GM21529 (cell line): ENCODE measurements around the gene NFS1.
"Not testable (repeated sequence)": the region's sequence is repeated elsewhere in the genome, so short reads cannot be mapped to it uniquely, and the experiment has no call there.

Source experiments
- ATAC-seq: cut with Tn5 transposase; IDR thresholded peaks from one replicate; pipeline ENCODE4 v1.9.1; 2021; ENCODE audit not compliant: unreplicated experiment

NFS1 gene

DNA sequence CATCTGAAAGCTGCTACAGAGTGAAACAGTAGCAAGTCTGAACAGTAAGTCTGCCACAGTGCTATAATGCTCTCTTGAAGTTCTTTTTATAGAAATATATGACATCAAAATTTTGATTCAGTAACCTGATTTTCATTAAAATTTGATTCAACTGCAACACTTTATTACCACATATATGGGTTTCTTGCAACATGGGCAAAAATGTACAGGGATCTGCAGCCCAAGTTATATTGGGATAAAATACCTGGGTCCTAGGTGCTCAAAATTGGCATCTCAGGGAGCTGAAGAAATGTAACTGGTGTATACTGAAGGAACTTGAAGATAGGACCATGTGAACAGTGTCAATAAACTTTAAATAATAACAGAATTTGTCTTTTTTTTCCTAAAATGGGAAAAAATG lies 10.9 kb upstream of the NFS1 start:
- ATAC-seq: no peak

DNA sequence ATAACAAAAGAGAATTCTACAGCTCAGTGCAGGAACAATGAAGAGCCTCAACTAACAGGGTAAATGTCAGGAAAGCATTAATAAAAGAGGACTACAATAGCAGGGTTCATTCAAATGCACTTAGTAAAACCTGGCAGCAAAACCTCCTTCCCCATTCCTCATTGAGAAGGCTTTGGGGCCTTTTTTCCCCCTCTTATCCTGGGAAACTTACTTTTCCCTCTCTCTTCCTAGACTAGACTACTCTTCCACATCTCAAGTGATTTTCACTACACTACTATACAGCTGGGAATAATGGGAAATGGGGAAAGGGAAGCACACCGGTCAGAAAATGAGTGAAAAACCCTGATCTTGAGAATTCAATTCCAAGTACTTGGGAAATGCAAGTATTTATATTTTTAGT lies 10.1 kb upstream of the NFS1 start:
- ATAC-seq: no peak

DNA sequence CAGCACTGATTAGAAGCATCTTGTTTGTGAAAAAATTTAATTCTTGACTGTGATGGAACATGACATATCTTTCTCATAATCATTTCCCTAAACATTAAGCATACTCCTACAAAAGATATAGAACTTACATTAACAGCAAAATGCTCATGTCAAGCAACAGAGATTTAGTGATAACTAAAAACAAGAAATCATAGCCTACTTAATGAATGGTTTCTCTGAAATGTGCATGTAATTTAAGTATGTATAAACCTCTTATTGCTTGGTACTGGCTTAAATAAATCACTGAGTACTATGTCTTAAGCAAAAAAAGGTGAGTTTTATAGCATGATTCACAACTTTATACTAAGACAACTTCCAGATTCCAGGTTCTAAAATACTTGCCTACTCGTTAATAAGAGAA lies 9.3 kb upstream of the NFS1 start:
- no peak for ATAC-seq

DNA sequence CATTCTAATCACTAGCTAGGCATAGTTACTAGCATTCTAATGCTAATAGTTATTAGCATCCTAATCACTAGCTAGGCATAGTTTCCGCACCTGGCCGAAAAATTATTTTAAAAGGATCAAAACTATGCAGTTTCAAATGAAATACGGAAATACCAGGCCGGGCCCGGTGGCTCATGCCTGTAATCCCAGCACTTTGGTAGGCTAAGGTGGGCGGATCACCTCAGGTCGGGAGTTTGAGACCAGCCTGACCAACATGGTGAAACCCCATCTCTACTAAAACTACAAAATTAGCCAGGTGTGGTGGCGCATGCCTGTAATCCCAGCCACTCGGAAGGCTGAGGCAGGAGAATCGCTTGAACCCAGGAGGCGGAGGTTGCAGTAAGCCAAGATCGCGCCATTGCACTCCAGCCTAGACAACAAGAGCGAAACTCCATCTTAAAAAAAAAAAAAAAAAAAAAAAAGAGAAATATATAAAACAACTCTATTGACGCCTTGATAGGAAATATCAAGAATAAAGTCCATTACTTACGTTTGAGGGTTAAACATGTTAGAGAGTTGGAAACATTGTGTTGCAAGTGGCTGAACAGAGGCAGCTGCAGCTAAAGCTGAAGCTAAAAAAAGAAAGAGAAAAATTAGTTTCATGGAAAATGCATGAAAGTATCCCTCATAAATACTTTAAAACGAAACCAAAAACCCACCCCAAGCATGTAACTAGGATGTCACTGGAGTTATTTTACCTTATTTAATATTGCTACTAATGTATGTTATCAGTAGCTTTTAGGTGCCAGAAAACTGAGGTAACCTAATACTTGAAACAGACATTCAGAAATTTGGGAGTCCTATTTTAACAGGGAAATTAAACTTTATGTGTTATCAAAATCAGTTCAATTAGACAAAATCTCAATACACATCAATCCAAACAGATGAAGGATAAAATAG lies 7.7 kb upstream of the NFS1 start:
- not testable (repeated sequence) for ATAC-seq

DNA sequence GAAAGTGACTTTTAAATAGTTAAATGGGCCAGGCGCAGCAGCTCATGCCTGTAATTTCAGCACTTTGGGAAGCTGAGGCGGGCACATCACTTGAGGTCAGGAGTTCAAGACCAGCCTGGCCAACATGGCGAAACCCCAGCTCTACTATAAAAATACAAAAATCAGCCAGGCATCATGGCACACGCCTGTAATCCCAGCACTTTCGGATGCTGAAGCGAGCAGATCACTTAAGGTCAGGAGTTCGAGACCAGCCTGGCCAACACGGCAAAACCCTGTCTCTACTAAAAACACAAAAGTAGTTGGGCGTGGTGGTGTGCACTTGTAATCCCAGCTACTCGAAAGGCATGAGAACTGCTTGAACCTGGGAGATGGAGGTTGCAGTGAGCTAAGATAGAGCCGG lies 6.7 kb upstream of the NFS1 start:
- not testable (repeated sequence) for ATAC-seq

DNA sequence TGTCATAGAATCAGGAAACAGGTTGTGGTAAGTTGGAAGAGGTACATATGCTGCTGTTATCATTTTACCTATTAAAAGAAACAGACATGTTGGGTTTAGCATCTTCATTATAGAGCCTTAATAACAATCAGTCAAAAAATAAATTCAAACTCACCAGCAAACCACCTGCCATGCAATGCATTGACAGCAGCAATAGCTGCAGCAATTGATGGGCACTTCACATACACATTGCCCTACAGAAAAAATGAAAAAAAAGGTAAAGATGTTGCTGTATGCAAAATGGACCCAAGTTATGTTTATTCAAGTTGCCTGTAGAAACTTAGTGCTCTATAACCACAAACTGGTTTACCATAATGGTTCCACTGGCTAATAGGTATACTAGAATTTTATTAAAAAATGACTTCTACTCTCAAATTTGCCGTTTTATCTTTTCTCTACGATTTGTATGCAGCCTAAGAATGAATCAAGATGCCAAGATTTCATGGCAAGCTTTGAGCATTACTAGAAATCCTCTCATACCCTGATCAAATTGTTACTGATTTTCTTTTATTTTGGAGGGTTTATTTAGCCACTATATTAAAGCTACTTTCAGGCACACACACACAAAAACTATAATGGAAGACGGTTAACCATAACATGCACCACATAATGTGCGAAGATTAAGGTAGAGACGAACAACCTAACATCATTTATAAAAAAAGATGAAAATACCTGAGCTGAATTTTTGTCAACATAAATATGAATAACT lies 5.5 kb upstream of the NFS1 start:
- ATAC-seq: no peak

DNA sequence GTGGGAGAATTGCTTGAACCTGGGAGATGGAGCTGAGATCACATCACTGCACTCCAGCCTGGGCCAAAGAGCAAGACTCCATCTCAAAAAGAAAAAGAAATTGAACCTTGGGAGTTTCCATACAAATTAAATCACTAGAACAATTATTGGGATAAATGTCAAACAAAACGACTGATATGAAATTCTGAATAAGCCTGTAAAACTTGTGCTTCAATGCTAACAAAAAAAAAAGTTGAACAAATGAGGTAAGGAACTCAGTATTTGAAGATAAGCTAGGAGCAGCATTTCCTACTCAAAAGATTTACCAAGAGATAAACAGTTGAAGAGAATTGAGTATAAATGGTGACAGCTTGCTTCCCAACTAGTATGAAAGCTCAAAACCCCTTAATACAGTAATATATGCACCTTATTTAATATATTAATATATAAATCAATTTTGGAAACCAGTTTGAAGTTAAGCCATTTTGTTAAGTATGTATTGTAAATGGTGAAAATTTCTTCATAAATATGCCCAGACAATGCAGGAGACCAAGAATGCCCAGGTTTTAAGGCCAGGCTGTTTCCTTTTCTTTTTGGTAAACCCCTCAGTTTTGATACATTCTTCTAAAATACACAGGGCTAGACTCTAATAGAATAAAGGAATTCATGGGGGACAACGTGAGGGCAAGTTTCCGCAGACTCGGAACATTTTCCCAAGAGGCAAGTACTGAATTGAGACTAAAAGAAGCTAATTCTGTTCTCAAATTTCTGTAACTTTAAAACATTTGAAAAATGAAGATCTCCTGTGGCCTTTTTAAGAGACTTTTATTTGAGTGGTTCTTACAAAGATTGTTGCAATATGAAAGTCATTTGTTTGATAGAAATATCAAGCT lies 3.9 kb upstream of the NFS1 start:
- ATAC-seq: no peak

DNA sequence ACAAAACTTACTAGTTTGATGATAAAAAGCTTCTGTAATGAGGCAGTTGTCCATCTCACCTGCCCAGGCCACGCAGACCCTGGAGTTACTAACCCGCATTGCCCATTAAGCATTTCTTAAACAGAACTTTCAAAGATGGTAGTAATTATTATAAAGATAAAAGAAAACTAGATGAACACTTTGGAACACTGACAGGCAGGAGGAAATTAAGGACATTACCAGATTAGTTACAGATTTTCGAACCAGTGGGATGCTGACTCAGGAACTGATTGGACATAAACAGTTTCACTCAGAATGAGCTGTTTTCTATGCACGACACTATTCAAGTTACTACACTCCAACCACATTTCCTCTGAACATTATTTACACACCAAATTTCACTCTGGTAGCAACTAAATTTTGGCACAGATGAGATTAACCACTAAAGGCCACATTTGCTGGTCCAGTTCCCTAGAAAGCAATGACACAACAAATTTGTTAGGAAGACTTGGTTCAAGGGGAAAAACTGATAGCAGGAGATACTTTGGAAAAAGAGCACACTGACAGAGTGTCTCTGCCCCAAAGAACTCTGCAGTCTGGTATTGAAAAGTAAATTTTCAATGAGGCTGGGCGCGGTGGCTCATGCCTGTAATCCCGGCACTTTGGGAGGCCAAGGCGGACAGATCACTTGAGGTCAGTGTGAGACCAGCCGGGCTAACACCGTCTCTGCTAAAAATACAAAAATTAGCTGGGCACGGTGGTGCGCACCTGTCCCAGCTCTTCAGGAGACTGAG lies 3.1 kb upstream of the NFS1 start:
- no peak for ATAC-seq

DNA sequence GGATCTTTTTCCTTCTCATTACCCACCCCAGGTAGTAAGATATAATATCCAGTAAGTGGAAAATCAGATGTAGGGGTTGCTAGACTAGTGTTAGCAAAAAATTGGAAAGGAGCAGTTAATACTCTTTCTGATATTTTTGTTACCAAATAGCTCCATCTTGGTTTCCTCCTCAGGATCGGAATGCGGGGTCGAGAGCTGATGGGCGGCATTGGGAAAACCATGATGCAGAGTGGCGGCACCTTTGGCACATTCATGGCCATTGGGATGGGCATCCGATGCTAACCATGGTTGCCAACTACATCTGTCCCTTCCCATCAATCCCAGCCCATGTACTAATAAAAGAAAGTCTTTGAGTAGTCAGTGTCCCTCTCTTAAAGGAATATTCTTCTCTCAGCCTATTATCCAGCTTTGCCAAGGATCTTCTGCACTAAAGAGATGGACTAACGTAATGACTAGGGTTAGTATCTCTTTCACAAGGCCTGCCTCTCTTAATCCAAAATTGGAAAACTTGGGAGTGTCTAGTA lies 1.5 kb upstream of the NFS1 start:
- ATAC-seq: no peak

DNA sequence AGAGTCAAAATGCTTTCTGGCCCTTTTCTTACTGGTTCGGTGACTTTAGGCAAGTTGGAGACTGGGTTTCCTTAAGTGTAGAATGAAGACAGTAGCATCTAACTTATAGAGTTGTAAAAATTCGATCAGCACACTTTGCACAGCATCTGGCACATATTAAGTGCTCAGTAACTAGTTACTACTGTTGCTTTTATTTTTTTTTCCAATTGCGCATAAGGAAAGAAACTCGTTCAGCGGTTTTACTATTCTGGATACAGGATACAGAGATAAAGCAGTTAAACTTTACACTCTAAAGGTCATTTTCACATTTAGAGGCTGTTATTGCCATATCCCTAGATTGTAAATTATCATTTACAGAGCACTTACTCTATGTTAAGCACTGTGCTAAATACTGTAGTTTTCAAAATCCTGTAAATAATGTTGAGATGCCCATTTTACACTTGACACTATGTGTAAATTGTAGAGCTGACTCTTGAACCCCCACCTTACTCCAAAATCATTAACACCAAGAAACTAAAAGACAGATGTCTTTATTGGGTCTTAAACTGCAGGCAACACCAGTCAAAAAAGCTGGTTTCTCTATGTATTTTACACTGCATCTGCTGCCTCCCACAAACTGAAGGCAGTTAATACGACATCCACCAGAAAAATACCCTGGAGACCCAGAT lies 939 bp upstream of the NFS1 start:
- ATAC-seq: no peak

DNA sequence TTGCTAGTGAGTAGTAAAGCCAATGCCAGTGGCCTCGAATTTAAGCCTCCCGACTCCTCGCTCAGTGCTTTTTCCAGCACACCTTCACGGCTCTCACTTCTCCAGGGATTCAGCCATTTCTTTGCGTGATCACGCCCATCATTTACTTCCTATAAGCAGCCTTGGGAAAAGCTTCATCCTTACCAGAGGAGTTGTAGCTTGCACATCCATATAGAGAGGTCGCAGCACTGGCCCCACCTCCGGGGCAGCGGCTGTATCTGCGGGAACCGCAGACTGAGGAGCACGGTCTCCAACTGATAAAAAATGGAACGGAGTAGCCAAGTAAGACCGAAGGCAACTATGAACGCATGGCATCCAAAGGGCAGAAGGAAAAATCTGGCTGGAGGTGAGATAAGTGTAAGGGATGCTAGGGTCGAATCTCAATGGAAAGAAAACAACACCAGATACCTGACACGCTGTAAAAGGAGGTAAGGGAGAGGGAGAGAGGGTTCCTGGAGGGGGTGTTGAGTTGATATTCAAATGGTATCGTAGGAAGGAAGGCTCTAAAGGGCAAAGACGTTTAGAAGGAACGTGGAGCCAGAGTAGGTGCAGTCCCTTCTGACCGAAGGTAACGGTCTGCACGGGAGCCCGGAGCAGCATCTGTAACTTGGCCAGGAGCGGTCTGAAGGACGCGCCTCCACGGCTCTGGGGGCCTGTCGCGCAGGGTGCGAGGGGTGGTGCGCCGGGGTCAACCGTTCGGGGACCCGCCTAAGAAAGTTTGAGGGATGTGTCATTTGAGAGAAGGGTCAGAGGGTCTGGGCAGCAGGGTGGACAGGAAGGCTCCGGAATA lies 640 bp downstream of the NFS1 start:
- peak; percentile 31 for ATAC-seq

DNA sequence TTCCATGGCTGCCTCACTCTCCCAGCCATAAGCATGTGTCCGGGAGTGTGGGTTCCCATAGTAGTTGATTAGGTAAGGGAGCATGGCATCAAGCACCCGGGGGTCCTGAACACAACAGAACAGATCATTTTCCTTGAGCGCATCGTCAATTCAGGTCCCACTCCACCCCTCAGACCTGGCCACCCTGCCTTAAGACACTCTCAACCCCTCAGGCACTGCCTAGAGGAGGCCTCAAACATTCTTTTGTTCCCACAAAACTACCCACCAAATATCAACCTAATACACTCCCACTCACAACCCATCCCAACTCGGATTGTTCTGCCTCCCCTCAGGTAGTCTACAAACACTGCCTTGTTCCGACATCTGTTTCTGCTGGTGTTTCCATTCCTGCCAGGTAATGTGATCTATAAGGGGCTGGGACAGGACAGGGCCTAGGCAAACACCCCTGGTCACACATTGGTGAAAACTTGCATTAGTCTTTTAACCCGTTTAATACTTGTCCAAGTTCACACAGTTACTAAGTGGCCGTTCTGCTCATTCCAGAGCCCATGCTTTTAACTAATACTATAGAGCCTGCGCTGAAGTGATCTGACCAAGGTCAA lies 1.4 kb downstream of the NFS1 start:
- ATAC-seq: no peak

DNA sequence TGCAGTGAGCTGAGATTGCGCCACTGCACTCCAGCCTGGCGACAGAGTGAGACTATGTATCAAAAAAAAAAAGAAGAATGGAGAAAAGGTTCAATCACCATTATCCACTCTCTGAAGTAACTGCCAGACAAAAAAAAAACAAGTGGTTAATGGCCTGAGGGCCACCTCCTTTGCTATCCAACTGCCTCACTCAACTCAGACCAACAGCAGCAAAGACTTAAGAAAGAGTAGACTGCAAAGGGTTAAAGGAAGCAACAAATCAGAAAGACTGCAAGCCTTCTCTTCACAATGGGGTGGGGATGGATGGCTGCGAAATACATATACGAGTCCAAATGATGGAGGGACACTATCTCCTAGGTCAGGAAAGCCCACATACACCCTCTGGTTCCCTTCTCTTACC lies 3.2 kb downstream of the NFS1 start:
- ATAC-seq: no peak

DNA sequence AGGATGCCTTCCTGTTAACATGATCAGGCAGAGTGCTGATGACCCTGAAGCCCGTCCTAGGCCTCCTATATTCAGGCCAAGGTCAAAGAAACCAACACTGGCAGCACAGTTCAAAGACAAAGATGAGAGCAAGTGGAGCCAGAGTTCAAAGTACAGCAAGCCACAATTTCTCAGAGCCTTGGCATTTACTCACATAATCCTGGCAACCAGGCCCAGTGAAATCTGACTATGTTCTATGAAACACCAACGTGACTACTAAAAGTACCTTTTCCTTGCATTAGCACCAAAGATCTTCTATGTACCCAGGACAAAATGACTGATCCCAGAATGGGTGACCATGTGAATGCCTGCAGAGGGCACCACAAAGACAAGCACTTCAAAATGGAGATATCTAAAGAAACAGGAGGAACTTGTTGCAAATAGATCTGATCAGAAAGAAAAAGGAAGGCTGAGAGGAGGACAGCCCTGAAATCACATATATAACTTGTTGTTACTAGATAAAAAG lies 3.9 kb downstream of the NFS1 start:
- no peak for ATAC-seq

DNA sequence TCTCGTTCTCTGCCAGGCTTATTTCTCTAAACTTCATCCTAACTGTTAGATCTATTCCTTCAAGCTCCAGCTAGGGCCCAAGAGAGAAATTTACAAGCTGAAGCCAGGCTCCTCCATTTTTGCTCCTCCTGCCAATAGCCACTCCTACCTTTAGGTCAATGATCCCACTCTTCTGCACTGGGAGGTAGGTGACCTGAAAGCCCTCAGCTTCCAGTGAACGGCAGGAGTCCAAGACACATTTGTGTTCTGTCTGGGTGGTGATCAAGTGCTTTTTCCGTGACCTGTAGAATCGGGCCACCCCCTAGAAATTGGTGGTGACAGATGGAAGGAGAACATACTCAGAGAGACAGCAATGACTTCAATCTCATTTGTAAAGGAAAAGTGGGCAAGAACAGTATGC lies 8.9 kb downstream of the NFS1 start:
- no peak for ATAC-seq

DNA sequence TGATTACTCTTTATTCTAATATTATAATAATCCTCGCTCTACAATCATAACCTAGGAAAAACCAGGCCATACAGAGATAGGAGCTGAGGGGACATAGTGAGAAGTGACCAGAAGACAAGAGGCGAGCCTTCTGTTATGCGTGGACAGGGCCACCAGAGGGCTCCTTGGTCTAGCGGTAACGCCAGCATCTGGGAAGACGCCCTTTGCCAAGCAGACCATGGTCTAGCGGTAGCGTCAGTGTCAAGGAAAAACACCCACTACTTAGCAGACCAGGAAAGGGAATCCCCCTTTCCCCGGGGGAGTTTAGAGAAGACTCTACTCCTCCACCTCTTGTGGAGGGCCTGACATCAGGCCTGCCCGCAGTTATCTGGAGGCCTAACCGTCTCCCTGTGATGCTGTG lies 12.3 kb downstream of the NFS1 start:
- ATAC-seq: not testable (repeated sequence)

DNA sequence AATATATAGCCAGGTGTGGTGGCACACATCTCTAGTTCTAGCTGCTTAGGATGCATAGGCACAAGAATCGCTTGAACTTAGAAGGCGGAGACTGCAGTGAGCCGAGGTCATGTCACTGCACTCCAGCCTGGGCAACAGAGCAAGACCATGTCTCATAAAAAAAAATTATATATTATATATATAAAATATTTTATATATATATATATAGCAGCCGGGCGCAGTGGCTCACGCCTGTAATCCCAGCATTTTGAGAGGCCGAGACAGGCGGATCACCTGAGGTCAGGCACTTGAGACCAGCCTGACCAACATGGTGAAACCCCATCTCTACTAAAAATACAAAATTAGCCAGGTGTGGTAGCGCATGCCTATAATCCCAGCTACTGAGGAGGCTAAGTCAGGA lies 13.8 kb downstream of the NFS1 start:
- ATAC-seq: not testable (repeated sequence)

DNA sequence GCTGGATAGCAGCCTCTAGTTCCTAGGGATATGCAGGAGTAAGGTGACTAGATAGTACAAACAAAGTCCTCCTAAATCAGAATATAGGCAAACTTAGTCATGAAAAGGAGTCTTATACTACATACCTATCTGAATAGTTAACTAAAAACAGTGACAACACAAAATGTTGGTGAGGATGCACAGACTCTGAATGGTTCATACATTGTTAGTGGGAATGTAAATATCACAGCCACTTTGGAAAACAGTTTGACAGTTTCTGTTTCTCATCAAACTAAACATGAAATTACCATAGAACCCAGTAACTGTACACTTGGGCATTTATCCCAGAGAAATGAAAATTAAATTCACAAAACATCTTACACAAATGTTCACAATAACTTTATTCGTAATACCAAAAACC lies 17.2 kb downstream of the NFS1 start:
- ATAC-seq: no peak
